D721Med (cell line): ENCODE measurements around the gene TMEM151A.

Experiments used
- DNase-seq: peaks from one replicate; pipeline ENCODE4 v3.0.0; 2011; ENCODE audit warnings: low spot score; ENCODE audit not compliant: insufficient read length
- FAIRE-seq: peaks from 2 replicates; lab custom pipeline; 2011; peaks lifted over from hg19 to GRCh38; lab: Jason Lieb, UNC
- TF ChIP-seq, protein P1 (sequence below): IDR thresholded peaks from 2 replicates; pipeline ENCODE4 v1.5.1; 2012; ENCODE audit warnings: mild to moderate bottlenecking, control low read depth; ENCODE audit not compliant: insufficient read depth; ENCODE audit errors: missing control alignments

TMEM151A gene

DNA sequence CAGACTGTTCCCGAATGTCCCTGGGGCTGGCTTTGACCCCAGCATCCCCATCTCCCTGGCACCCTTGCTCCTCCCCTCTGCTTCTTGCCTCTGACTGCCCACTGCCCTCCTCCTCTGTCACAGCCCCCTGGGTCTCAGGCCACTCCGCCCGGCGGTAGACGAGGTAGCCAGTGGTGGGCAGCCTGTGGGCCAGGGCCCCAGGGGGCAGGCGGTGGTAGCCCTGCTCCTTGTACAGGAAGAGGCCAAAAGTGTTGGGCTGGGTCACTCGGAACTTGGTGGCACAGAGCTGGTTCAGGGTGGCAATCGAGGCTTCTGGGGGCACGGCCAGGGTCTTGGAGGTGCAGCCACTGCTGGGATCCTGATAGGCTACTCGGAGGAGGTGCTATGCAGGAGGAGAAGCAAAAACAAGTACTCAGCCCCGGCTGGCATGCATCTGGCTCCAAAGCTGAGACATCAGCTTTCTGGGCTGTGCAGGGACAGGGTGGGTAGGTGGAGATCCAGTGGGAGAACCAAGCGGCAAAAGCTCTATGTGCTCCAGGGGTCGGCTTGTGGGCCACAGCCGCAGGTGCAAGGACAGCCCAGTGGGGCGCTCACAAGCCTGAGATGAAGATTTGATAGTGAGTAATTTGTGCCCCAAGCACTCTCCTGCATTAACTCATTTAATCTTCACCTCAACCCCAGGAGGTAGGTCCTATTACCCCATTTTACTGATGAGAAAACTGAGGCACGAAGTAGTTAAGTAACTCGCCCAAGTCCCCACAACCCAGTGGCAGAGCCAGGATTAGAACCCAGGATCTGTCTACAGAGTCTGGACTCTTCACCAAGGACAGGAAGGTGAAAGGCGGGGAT lies 40.9 kb downstream of the TMEM151A start:
- DNase-seq = no peak
- no peak for FAIRE-seq
- TF ChIP-seq, protein P1, sequence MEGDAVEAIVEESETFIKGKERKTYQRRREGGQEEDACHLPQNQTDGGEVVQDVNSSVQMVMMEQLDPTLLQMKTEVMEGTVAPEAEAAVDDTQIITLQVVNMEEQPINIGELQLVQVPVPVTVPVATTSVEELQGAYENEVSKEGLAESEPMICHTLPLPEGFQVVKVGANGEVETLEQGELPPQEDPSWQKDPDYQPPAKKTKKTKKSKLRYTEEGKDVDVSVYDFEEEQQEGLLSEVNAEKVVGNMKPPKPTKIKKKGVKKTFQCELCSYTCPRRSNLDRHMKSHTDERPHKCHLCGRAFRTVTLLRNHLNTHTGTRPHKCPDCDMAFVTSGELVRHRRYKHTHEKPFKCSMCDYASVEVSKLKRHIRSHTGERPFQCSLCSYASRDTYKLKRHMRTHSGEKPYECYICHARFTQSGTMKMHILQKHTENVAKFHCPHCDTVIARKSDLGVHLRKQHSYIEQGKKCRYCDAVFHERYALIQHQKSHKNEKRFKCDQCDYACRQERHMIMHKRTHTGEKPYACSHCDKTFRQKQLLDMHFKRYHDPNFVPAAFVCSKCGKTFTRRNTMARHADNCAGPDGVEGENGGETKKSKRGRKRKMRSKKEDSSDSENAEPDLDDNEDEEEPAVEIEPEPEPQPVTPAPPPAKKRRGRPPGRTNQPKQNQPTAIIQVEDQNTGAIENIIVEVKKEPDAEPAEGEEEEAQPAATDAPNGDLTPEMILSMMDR = no peak

DNA sequence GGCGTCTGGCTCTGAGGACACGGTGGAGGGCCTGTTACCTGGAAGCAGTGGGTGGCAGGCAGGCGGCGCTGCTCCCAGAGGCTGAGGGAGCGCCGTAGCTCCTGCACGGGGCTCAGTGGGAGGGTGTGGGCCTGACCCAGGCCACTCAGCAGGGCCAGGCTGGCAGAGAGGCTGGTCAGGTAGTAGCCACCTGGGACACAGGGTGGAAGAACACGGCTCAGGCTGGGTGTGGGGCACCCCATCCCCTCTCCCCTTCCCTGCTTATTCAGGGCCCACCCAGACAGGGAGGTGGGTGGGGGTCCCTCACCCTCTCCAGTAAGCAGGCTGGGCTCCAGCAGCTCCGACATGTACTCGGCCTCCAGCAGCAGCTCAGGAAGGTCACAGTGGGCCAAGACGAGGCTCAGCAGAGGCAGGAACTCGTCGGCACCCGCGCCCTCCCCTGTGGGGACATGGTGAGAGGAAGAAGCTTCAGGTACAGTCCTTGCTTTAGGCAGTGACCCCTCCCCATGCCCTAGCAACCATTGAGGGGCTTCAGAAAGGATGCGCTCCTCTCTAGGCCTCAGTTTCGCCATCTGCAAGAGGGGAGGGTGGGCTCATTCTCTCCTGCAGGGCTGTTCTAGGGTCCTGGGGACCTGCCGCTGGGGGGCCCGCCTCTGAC lies 41.7 kb downstream of the TMEM151A start:
- TF ChIP-seq, protein P1 = no peak
- DNase-seq = no peak
- FAIRE-seq = no peak

- FAIRE-seq (no peak), DNase-seq (no peak)
- TF ChIP-seq, protein P1 = no peak
Observed at GRCh38 chr11:66333896-66334604, 42.4 kb downstream of the TMEM151A start.

DNA sequence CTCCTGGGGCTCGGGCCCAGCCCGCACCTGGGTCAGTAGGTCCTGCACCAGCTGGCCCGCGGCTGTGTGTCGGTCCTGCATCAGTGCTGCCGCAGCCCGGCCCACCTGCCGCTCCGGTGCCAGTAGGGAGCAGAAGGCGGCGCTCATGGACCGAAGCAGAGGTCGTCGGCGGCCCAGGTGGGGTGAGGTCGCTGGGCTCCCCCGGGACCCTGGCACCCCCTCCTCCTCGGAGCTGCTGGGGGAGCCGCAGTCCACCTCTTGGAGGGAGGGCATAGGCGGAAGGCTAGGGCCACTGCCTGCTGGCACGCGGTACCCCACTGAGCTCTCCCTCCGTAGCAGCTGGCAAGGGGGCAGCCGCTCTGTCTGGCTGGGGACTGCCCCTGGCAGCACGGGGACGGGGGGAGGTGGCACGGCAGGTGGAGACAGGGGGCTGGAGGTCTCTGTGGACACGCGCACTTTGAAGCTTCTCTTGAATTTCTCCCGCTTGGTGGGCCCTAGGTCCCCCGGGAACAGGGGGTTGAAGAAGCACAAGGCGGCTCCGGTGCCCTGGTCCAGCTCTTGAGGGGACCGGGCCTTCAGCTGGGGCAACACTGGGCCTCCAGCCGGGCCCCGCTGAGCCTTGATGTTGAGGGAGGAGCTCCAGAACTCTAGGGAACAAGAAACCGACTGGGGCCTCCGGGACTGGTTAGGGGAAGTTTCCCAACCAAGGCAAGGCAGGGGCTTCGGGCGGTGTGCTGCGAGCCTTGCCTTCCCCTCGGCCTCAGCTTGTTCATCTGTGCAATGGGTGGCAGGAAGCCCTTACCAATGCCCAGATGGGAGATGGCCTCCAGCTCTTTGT lies 43.1 kb downstream of the TMEM151A start:
- FAIRE-seq (no peak), DNase-seq (no peak)
- TF ChIP-seq, protein P1 = no peak

DNA sequence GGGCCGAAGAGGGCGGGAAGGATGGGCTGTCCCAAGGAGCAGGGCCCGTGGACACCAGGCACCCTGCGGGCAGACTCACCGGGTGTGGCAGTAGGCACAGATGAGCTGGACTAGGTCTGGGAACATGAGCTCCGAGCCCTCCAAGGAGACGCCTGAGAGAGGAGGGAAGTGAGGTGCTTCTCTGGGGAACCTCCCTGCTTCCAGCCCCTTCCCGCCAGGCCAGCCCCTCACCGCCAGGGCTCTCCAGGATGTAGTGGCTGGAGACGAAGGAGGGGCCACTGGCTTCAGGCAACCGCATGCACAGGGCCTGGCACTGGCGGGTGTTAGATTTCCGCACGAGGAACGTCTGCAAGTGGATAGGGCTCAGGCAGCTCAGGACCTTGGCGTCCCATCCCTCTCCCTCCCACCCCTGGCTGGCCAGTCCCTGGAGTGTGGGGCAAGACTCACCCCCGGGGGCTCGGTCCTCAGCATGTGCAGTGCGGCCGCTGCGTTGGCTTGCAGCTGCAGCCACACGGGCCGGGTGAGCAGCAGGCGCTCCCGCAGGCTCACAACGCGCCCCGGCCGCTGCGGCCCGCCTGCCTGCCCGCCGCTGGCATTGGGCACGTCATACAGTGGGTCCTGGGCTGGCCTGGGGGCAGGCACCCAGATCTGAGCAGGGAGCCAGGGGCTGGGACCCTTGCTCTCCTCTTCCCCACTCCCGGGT lies 44.0 kb downstream of the TMEM151A start:
- TF ChIP-seq, protein P1 = no peak
- FAIRE-seq (no peak), DNase-seq (no peak)
